ENCODE data around the gene TMEM214. TPM values are rescaled to one million over a fixed set of nuclear protein-coding genes. Genes with fewer than 3 reads are reported as not detected.
A peak's percentile ranks its signal among the peaks of the same experiment; 100 is the strongest.

TMEM214 gene
- total RNA-seq, 4 donors from 2014 or later = 50.1 to 121 (median 82.0) TPM

DNA sequence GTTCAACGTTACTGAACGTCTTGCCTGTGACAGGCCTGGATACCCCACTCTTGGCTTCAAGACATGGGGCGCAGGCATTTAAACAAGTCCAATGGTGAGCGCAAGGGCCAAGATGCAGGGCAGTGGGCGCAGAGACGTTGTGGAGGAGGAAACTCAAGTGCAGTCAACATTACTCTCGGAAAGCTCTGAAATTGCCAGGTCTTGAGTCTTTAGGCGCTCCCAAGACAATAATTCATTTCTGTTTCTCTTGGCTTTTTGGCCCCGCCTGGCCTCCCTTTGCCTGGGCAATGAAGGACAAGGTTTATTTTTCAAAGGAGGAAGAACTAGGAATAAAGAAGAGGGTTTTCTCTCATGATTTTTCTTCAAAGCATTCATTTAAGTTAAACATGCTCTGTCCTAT, 13.3 kb upstream of the TMEM214 start:
- H3K27ac ChIP-seq = no peak overlapping the region
- peak in 1 of 3 donors; percentile 34 for DNase-seq
- no peaks in the 10 kb centered on the region for H3K27me3 ChIP-seq
- peaks cover 0 to 34% (median 0%) of the 10 kb centered on the region in 4 donors for H3K4me1 ChIP-seq
- no peaks in the 10 kb centered on the region for H3K36me3 ChIP-seq
- no peaks in the 10 kb centered on the region for H3K9me3 ChIP-seq
- no peak overlapping the region for H3K4me3 ChIP-seq
- TF ChIP-seq POLR2A (IDR thresholded peaks at IDR 0.05) (no peak), CTCF (IDR thresholded peaks at IDR 0.05) (no peak)

DNA sequence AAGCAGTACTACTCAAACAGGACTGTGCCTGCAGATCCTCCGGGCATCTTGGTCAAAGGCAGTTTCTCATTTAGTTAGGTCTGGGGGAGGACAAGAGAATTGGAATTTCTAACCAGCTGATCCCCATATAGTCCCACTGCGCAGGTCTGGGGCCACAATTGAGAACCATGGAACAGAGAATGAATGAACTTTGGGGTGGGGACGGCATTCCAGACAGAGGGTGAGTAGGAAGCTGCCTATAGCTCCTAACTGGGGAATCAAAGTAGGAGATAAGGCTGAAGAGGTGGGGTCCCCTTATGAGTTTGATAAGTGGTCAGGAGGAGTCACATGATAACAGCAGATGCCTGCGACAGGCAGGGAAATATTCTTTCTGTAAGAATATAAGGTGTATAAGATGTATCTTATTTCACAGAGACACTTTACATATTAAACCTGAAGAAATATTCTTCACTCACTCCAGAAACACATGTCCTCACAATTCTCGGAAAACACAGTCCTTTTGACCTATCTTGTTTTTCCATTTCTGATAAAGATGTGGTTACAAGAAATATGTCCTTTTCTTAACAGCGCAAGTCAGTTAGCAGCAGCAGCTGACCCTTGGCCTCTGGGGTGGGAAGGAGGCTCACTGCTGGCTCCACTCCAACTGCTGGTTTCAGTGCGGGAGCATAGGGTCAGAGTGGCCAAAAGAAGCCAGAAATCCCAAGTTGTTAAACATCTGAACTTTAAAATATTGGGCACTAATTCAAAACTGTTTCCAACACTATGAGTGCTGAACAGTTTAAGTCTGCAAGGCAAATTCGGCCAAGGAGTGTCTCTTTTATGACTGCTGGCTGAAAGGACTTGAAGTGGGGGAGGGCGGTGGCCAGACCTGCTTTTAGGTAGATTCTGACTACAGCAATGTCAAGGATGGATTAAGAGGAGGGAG, 12.6 kb upstream of the TMEM214 start:
- H3K4me1 ChIP-seq = peaks cover 0 to 34% (median 0%) of the 10 kb centered on the region in 4 donors
- H3K36me3 ChIP-seq = peaks cover 0 to 6% (median 0%) of the 10 kb centered on the region in 3 donors
- peak in 1 of 3 donors; percentile 75 for DNase-seq
- peak overlapping the region in 1 of 4 donors; percentile 31 for H3K27ac ChIP-seq
- no peak overlapping the region for H3K4me3 ChIP-seq
- no peaks in the 10 kb centered on the region for H3K27me3 ChIP-seq
- TF ChIP-seq POLR2A (IDR thresholded peaks at IDR 0.05) = no peak
- TF ChIP-seq CTCF (IDR thresholded peaks at IDR 0.05) = no peak
- no peaks in the 10 kb centered on the region for H3K9me3 ChIP-seq

DNA sequence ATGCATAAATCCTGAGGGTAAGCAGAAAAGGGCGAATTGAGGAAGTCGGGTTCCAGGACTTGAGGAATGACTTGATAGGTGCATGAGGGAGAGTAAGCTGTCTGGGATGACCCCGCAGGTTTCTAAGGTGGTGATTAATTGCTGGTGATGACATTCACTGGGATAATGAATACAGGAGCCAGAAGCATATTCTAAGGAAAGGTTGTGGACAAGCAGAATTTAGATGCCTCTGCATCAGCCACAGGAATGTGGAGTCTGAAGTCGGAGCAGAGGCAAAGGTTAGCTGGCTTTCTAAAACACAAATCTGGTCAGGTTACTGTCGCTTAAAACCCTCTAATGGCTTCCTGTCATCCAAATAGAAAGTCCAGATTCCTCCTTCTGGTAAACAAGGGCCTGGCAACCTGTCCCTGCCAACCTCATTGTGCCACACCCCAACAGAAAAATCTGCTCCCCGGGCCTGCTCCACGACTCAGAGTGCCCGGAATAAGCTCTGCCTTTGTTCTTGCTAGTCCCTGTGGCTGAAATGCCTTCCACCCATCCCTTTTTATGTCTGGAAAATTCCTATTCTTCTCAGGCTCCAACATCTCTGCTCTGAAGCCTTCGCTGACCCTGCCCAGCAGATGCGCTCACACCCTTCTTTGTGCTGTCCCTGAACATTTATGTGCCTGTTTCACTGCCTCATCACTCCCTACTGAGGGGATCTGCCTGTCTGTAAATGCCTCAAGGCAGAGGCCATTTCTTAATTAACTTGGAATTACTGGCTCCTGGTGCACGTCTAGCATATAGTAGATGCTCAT, 11.3 kb upstream of the TMEM214 start:
- peak overlapping the region in 1 of 4 donors; percentile 26 for H3K27ac ChIP-seq
- DNase-seq = peak in 1 of 3 donors; percentile 46
- peaks cover 0 to 24% (median 0%) of the 10 kb centered on the region in 4 donors for H3K4me1 ChIP-seq
- no peaks in the 10 kb centered on the region for H3K27me3 ChIP-seq
- H3K9me3 ChIP-seq = no peaks in the 10 kb centered on the region
- H3K4me3 ChIP-seq = no peak overlapping the region
- TF ChIP-seq CTCF (IDR thresholded peaks at IDR 0.05) = no peak
- no peak for TF ChIP-seq POLR2A (IDR thresholded peaks at IDR 0.05)
- H3K36me3 ChIP-seq = peaks cover 0 to 18% (median 0%) of the 10 kb centered on the region in 3 donors

DNA sequence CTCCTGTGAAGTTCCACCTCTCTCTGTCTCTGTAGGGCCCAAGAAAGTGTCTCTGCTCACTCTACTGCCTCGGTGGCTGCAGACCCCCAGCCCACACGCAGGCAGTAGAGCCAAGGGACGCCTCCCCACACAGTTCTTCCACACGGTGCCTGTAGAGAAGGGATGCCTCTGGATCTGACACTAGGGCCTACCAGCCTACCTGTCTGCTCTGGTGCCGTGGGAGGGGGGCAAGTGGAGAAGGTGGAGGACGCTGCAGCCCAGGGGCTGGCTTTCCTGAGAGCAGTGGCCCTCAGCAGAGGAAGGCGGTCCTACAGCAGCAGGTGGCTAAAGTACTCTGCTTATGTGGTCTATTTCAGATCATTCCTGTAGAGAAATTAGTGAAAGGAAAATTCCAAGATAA, 9.0 kb upstream of the TMEM214 start:
- Histone ChIP-seq H3K4me3 (no peak overlapping the region), H3K27me3 (no peaks in the 10 kb centered on the region), H3K9me3 (no peaks in the 10 kb centered on the region), H3K36me3 (peaks cover 0 to 29% (median 0%) of the 10 kb centered on the region in 3 donors), H3K27ac (no peak overlapping the region), H3K4me1 (peaks cover 0 to 24% (median 0%) of the 10 kb centered on the region in 4 donors)
- DNase-seq = peak in 1 of 3 donors; percentile 17
- TF ChIP-seq CTCF (IDR thresholded peaks at IDR 0.05) = no peak
- TF ChIP-seq POLR2A (IDR thresholded peaks at IDR 0.05) = no peak

- DNase-seq = peak in 1 of 3 donors; percentile 39
- TF ChIP-seq POLR2A (IDR thresholded peaks at IDR 0.05) (no peak), CTCF (IDR thresholded peaks at IDR 0.05) (no peak)
- H3K9me3 ChIP-seq = no peaks in the 10 kb centered on the region
- no peak overlapping the region for H3K4me3 ChIP-seq
- H3K27ac ChIP-seq = no peak overlapping the region
- H3K27me3 ChIP-seq = no peaks in the 10 kb centered on the region
- peaks cover 0 to 29% (median 0%) of the 10 kb centered on the region in 3 donors for H3K36me3 ChIP-seq
- H3K4me1 ChIP-seq = peaks cover 0 to 24% (median 0%) of the 10 kb centered on the region in 4 donors
Observed at GRCh38 chr2:27024188-27024587, 8.6 kb upstream of the TMEM214 start.
